Transverse colon (tissue), 4 donors: ENCODE measurements around the gene PZP.
"Not testable (repeated sequence)": the region's sequence is repeated elsewhere in the genome, so short reads cannot be mapped to it uniquely, and the experiment has no call there.

ENCODE experiments used
- CTCF ChIP-seq, 5 experiments: fragments of 200-600 bp in 3 of 5; fragments of 450-650 bp in 2 of 5; sonication (generic) in 3 of 5; IDR thresholded peaks; 1 replicate in 2 of 5; 2 replicates in 3 of 5; pipeline ENCODE4 v1.5.1; 2016 to 2017; ENCODE audit warnings: antibody characterized with exemption in 5 of 5, inconsistent platforms in 3 of 5, mild to moderate bottlenecking in 2 of 5, moderate library complexity in 1 of 5
- EP300 ChIP-seq: sonication (generic); formaldehyde crosslinking; IDR thresholded peaks from one replicate; pipeline ENCODE4 v1.6.1; 2017; ENCODE audit warnings: antibody characterized with exemption, low read depth
- POLR2AphosphoS5 ChIP-seq, 3 donors: sonication (generic); formaldehyde crosslinking; IDR thresholded peaks; one replicate each; pipeline ENCODE4 v1.6.1; 2016; ENCODE audit warnings: antibody characterized with exemption in 3 of 3

GRCh38 chr12:9139588-9140290 is 68.5 kb downstream of the PZP start:
- TF ChIP-seq CTCF (IDR thresholded peaks at IDR 0.05); EP300; POLR2AphosphoS5 (IDR thresholded peaks at IDR 0.05): not testable (repeated sequence)
